Eye (tissue), 1 donor: Measurements from ENCODE around the gene RPL27A.

Experiments used
- DNase-seq: peaks from one replicate; pipeline ENCODE4 v3.0.0-alpha.2; 2015

The RPL27A gene

GRCh38 chr11:8702598-8702915, 20.0 kb downstream of the RPL27A start:
- no peak for DNase-seq

GRCh38 chr11:8704136-8704535, 21.5 kb downstream of the RPL27A start:
- no peak for DNase-seq

- no peak for DNase-seq
Observed at GRCh38 chr11:8705146-8705545, 22.6 kb downstream of the RPL27A start.

- DNase-seq: no peak
Observed at GRCh38 chr11:8706673-8707432, 24.3 kb downstream of the RPL27A start.

- DNase-seq: no peak
Observed at GRCh38 chr11:8707541-8708191, 25.1 kb downstream of the RPL27A start.

GRCh38 chr11:8709002-8709672, 26.5 kb downstream of the RPL27A start:
- DNase-seq: peak; percentile 86

- no peak for DNase-seq
Observed at GRCh38 chr11:8709777-8710176, 27.2 kb downstream of the RPL27A start.

- DNase-seq: no peak
Observed at GRCh38 chr11:8711895-8712442, 29.4 kb downstream of the RPL27A start.

- DNase-seq: no peak
Observed at GRCh38 chr11:8712506-8712905, 29.9 kb downstream of the RPL27A start.

- no peak for DNase-seq
Observed at GRCh38 chr11:8713760-8714454, 31.3 kb downstream of the RPL27A start.

- no peak for DNase-seq
Observed at GRCh38 chr11:8714622-8715225, 32.1 kb downstream of the RPL27A start.

GRCh38 chr11:8715501-8715900, 32.9 kb downstream of the RPL27A start:
- no peak for DNase-seq

GRCh38 chr11:8717544-8717875, 34.9 kb downstream of the RPL27A start:
- no peak for DNase-seq

- DNase-seq: no peak
Observed at GRCh38 chr11:8717876-8718753, 35.5 kb downstream of the RPL27A start.

- DNase-seq: no peak
Observed at GRCh38 chr11:8719211-8719649, 36.6 kb downstream of the RPL27A start.

GRCh38 chr11:8719721-8720120, 37.1 kb downstream of the RPL27A start:
- no peak for DNase-seq

- DNase-seq: no peak
Observed at GRCh38 chr11:8720352-8720751, 37.8 kb downstream of the RPL27A start.

GRCh38 chr11:8720868-8721608, 38.4 kb downstream of the RPL27A start:
- peak; percentile 45 for DNase-seq

GRCh38 chr11:8721609-8722500, 39.3 kb downstream of the RPL27A start:
- no peak for DNase-seq

- DNase-seq: no peak
Observed at GRCh38 chr11:8722809-8723208, 40.2 kb downstream of the RPL27A start.
